IPS-11a (cell line): ENCODE measurements around the gene TOX2.

Experiments used
- H3K4me3 ChIP-seq: one replicate; pipeline ENCODE4 v1.5.1; 2013; ENCODE audit warnings: low read depth, low read length, control low read depth

Gene TOX2

DNA sequence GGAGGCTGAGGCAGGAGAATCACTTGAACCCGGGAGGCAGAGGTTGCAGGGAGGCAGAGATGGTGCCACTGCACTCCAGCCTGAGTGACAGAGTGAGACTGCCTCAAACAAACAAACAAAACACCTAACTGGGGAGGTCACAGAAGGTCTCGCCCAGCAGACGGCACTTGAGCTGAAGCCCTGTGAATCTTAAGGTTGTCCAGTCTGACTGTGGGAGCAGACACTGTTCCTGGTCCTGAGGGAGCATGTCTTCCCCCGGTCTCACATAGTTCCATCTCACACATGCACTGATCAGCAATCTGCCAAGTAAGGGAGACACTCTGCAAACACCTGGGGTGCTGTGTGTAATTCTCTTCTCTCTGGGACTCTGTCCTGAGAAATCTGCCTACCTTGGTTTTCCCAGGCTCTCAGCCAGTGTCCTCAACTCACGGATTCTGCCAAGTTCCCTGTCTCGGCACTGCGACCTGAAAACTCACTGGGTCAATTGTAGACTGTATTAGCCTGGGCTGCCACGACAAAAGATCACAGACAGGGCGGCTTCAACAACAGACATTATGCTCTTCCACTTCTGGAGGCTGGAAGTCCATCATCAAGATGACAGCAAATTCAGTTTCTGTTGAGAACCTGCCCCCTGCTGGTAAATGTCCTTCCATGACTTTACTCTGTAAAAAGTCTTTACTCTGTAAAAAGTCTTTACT is 178.0 kb downstream of the TOX2 start:
- no peak overlapping the region for H3K4me3 ChIP-seq

DNA sequence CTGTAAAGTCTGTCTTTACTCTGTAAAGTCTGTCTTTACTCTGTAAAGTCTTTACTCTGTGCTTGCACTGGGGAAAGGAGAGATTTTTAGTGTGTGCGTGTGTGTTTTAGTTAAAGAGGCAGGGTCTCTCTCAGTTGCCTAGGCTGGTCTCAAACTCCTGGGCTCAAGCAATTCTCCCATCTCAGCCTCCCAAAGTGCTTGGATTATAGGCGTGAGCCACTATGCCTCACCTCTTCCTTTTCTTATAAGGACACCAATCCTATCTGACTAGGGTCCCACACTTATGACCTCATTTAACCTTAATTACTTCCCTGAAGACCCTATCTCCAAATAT is 178.6 kb downstream of the TOX2 start:
- no peak overlapping the region for H3K4me3 ChIP-seq

DNA sequence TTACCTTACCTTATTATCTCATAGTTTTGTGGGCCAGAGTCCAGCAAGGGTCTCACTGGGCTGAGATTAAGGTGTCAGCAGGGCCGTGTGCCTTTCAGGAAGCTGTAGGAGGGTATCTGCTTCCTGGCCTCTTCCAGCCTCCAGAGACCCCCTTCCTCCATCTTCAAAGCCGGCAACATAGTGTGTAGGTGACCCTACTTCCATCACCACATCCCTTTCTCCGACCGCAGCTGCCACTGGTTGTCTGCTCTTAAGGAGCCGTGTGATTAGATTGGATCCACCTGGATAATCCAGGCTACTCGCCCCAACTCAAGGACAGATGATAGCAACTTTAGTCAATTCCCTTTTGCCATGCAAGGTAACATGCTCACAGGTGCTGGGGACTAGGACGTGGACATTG is 181.2 kb downstream of the TOX2 start:
- no peak overlapping the region for H3K4me3 ChIP-seq

DNA sequence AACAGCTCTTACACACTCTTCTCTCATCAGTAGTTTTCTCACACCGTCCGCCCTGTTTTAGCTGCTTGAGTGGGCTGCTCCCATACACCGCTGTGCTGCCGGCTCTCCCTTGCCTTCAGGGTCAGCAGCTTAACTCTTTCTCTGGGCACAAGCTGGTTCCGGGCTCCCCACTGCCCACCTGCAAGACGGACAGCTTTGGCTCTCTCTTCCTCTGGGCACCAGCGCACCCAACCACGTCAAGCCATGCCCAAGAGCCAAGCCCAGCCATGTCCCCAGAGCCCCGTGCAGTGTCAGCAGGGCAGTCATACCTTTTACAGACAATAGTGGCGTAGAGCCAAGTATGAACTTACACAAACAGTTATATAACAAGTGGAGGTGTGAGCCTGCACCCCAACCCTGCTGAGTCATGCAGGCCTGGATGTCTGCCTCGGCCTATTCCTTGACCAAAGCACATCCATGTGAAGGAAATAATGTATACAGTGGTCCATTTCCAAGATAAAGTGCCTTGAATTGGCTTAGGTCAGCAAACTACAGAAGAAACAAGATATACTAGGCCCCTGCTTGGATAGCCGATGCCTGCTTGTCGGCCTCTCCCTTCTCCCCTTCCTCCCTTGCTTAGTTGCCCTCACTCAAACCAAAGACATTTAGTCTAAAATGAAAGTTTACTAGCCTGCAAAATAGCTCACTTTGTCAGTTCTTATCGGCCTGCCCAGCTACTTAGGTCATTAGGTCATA is 183.0 kb downstream of the TOX2 start:
- no peak overlapping the region for H3K4me3 ChIP-seq

DNA sequence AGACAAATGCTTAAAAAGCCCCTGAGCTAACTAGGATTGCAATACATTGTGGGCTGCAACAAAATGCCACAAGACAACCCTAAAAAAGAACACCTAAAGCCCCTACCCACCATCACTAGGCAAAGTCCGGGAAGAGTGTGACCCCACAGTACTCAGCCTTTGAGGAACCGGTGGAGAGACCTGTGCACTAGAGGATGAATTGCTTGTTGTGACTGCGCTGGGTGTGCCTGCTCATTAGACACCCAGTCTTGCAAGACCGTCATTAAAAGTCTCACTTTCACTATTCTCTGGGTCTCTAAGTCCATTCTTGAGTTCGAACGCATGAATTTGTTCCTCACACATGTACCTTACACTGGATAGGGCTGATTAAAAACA is 183.6 kb downstream of the TOX2 start:
- H3K4me3 ChIP-seq, result no peak overlapping the region

DNA sequence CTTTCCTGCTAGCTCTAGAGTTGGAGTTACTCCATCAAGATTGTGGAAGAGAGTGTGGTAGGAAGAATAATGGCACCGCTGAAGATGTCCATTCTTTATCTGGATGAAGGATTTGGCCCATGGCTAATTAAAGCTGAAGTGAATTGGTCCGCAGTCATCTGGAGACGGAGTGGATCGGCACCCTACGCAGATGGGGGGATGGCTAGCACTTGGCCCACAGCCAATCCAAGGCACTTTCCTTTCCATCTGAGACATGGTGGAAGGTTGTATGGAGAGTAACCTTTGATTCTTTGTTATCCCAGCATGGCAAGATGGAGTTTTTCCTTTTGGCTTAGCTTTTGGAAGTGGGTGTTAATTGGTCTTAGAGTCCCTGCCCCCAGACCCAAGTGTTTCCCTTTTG is 184.0 kb downstream of the TOX2 start:
- H3K4me3 ChIP-seq, result no peak overlapping the region

DNA sequence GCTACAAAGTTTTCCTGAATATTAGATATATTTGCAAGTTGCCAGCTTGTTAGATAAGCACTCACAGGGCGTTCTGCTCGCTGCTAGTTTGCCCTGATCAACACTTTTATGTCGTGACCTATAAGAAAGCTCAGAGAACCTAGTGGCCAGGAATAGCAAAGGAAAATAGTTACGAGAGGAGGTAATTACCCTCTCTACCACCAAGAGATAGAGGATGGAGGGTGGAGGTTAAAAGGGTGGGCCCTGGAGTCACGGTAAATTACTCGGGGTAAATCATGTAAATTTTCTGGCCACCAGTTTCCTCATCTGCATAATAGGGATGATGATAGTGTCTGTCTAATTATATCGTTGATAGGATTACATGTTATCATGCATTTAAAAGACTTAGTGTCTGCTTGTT is 185.2 kb downstream of the TOX2 start:
- no peak overlapping the region for H3K4me3 ChIP-seq

DNA sequence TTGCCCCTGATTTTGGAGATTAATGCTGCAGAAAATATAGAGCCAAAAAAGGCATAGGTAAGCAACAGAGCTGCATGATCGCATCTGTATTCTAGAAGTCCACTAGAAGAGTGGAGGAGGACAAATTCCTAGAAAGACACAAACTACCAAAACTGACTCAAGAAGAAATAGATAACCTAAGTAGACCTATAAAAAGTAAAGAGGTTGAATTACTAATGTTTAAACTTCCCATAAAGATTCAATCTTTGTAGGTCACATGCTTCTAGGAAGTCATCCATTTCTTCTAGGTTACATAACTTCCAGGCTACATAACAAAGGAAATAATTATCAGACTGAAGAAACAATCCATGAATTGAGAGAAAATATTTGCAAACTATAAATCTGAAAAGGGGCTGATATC is 187.9 kb downstream of the TOX2 start:
- no peak overlapping the region for H3K4me3 ChIP-seq

DNA sequence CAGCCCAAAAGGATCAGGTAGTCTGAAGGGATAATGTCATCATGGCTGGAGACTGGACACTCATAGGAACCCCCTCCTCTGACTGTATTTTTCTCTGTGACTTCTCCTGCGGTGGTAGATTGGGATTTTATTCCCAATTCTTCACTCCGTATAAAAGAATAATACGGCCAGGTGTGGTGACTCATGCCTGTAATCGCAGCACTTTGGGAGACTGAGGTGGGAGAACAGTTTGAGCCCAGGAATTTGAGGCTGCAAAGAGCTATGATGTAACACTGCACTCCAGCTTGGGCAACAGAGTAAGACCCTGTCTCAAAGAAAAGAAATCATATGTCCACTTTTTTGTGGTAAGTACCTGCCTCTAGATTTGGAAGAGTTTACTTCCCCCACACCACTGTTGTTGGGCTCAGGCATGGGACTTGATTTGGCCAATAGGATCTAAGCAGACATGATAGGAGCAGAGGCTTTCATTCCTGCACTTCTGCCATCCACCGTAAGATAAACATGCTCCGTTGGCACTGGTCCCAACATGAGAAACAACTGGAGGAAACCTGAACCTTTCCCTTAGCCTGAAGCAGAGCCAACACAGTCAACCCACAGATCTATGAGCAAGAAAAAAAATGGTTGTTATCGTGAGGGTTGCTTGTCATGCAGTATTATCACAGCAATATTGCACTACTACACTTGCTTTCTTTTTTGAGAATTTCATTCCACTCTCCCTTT is 190.3 kb downstream of the TOX2 start:
- no peak overlapping the region for H3K4me3 ChIP-seq

DNA sequence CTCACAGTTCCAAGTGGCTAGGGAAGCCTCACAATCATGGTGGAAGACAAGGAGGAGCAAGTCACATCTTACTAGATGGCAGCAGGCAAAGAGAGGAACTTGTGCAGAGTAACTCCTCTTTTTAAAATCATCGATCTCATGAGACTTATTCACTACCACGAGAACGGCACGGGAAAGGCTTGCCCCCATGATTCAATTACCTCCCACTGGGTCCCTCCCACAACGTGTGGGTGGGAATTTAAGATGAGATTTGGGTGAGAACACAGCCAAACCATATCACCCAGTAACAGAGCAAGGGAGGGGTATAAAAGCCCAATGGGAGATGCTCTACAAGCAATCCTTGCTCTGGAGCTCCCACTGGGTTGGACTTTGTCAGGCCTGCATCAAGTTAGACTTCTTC is 192.0 kb downstream of the TOX2 start:
- no peak overlapping the region for H3K4me3 ChIP-seq

DNA sequence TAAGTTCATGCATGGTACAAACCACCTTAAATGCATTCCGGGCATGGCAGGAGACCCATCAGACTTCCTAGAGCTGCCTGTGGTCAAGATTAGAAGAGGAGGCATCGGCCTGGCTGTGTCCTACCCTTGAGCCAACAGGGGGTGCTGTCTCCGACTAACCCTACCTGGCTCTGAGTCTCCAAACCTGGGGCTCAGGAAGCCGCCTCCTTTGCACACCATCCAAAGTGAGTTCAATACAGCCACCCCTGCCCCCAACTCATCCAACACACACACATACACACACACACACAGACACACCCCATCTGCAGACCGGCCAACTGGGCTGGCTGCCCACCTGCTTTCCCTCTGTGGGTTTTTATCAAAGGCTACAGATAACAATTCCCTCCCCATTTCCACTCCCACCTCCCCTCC is 195.3 kb downstream of the TOX2 start:
- H3K4me3 ChIP-seq, result no peak overlapping the region

DNA sequence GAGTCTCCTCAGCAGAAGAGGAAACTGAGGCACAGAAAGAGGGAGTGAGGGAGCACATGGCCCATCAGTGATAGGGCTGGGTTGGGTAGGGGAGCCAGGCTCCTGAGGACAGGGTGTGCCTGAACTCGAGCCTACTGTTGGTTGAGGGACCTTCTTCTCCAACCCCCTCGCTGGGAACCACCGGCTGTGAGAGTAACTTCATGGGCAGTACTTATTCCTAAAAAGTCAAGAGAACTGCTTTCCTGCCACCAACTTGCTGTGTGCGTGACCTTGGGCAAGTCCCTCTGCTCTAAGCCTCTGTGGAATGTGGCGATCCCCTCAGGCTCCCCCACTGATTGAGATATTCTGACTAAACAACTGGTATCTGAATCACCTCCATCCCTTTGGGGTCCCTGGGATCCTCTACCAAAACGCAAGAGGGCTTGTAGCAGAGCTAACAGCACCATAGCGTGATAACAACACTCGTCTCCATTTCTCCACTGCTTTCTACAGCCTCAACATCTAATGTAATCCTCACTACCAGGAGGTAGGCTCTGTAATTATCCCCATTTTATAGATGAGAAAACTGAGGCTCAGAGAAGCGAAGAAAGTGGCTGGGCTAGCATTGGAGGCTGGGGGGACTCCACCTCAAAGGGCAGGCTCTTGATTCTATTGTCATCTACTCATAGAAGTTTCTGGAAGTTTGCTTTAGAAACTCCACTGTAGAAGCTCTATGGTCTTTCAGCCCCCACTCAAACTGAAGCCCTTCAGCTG is 196.3 kb downstream of the TOX2 start:
- H3K4me3 ChIP-seq, result no peak overlapping the region

DNA sequence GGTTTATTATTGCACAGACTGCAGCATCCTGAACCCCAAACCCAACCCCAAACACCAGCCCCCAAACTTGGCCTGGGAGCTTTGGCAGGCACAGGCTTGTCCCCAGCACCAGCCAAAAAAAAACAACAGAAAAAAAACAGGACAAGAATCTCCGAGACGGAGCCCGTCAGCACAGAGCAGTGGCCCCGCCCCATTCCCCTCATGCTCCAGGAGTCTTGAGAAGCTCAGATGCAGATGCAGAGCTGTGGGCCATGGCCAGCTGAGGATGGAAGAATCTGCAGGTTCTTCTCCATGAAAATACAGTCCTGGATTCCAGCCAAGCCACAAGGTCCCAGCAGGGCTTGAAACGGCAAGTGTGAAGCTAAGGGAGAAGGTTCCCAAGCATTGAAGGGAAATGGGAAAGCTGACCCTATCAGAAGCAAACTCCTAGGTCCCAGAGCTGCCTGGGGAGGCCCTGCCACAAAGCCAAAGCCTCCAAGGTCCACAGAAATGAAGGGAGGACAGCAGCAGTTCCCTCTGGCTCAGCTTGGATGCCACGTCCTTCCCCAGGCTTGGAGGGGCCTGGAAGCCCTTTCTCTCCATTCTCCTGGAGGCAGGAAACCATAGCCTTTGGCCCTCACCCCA is 197.2 kb downstream of the TOX2 start:
- H3K4me3 ChIP-seq, result no peak overlapping the region

DNA sequence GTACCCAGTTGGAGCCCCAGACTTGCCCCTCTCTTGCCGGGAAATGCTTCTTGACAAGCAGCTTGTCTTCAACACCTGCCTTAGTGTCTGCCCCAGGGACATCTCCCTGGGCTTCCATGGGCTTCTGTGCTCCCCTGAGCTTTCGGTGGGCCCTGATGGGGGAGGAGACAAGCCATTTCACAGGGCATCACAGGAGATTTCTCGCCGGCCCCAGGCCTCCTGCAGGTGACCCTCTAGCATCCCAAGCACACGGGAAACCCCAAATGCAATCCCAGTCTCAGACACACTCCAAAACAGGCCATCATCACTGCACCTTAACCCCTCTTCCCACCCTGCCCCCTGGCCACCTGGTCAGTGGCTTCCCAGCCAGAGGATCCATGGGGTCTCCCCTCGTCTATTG is 197.8 kb downstream of the TOX2 start:
- H3K4me3 ChIP-seq, result no peak overlapping the region

DNA sequence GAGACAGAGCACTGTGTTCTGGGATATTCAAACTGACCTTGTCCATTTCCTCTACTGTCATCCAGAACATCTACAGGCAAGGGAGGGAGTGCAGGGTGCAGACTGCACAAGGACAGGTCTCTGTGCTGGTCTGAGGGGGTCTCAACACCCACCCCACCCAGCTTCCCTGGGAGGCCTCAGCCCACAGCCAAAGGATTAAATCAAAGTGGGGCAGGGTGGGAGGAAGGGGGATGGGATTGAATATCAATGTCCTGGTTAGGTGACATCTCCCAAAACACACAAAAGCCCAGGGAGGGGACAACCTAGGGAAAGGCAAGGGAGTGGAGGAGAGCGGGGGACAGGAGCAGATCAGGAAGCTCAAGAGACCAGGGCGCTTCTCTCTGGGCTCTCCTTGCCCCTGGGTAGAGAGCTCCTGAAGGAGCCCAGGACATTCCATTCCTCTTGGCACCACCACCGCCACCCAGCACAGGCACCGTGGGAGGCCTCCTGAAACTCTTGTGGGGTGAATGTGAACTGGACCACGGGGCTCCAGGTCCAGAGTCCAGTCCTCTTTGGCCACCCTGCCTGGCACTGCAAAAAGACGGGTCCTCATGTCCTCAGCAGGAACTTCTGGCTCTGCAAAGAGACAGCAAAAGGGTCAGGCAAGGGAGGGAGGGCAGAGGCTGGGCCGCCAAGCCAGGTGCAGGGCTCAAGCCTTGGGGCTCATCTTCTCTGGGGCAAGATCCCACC is 198.4 kb downstream of the TOX2 start:
- no peak overlapping the region for H3K4me3 ChIP-seq

DNA sequence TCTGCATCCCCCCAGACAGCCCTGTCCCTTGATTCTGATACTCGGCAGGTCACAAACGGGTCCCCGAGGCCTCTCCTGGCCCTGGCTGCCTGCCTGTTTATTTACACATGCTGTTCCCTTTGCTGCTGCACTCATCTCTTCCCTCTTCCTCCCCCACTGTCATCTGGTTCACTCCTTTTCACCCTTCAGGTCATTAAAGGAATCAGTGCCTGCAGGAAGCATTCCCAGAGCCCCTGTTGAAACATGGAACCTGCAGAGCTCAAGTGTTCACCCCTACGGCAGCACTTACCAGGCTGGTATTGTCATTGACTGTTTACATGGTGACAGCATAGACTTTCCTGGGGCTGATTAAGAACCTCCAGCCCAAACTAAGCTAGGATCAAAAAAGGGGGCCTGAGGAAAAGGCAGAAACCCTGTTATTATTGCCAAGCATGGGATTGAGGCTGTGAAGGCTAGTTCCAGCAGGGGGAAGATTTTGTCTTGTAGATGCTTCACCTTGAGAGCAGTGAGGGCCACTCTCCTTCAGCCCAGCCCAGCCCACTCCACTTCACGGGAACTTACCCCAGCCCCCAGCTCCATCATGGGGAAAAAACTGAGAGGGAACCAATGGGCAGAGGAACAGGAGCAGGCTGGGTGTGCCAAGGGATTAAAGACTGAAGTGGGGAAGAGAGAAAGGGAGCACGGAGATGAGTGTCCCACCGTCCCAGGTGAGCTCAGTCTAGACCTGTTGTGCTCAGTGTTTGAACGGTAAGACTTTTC is 199.1 kb downstream of the TOX2 start:
- H3K4me3 ChIP-seq, result no peak overlapping the region

DNA sequence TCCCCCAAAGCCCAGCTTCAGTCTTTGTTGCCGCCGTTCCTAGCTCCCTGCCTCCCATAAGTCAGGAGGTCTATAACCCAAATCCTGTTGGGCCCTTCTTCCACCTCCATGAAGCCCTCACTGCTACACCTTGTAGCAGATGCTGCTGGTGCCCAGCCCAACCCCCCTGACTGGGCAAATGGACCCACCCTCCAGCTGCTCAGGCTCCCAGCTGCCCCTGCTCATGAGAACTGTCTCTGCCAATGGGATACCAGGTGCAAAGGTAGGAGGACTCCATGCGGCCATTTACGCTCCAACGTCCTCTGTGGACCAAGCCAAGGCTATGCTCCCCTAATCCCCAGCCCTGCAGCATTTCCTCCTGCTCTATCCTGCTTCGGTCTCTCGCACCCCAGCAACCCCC is 200.5 kb downstream of the TOX2 start:
- H3K4me3 ChIP-seq, result no peak overlapping the region

DNA sequence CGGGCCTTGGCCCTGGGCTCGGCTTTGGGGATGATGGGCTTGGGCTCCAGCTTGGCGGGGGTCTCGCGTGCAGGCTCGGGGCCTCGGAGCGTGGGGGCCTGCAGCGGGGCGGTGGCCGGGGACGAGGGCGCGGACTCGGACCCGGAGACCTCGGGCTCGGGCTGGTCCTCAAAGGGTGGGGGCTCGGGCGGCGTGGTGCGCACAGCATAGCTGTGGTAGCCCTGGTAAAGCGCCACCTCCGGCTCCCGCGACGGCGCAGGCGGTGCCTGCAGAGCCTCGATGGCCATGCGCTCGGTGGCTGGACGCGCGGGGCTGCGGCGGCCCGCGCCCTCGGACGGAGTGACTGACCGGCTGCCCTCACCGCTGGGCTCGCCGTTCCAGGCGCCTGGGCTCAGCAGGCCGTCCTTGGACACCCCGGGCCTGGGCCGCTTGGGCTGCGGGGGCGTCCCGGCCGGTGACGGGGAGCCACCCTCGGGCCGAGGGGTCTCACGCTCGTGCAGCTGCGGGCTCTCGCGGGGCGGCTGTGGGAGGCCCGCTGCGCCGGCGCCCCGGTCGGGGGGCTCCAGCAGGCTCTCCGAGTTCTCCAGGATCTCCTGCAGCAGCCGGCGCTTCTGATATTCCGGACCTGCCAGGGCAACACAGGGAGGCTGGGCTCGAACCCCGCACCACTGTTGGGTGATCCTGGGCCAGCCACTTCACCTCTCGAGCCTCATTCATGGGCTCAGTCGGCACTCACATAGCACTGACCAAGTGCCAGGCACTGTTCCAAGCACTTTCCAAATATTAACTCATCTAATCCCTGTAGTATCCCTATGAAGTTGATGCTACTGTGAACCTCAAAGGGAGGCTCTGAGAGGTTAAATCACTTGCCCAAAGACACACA is 201.4 kb downstream of the TOX2 start:
- H3K4me3 ChIP-seq, result no peak overlapping the region
